Tongue (tissue), 2 donors: ENCODE measurements around the gene CD2AP. TPM values are rescaled to one million over a fixed set of nuclear protein-coding genes. Genes with fewer than 3 reads are reported as not detected.
A peak's percentile ranks its signal among the peaks of the same experiment; 100 is the strongest.
"Not testable (repeated sequence)": the region's sequence is repeated elsewhere in the genome, so short reads cannot be mapped to it uniquely, and the experiment has no call there.

Experiments
- DNase-seq: peaks from one replicate; pipeline ENCODE4 v3.0.0-alpha.2; 2015
- total RNA-seq: library from RNA; depleted of rRNA; stranded (reverse); fragments of >200 nt; gene quantifications from one replicate; pipeline ENCODE4 v1.2.3, GENCODE V29; 2014

The CD2AP gene
- total RNA-seq, 1 donor from 2014 or later = 34.9 TPM

GRCh38 chr6:47496935-47497579 is 19.5 kb downstream of the CD2AP start:
- DNase-seq = no peak

DNA sequence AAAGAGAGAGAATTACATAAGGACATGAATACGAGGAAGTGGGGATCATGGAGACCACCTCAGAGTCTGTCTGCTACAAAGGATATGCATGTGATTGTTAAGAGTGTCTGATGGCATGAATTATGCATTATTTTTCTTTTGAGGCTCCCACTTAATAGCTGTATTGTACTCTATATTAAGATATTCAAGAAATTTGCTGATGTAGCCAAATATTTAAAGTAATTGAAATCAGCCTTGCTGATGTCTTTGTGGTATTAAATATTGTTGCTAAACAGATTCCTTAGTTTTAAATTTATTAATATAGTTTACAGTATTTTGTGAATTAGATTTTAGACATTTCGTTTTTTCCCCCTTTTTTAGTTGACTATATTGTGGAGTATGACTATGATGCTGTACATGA is 25.3 kb downstream of the CD2AP start:
- DNase-seq = no peak

DNA sequence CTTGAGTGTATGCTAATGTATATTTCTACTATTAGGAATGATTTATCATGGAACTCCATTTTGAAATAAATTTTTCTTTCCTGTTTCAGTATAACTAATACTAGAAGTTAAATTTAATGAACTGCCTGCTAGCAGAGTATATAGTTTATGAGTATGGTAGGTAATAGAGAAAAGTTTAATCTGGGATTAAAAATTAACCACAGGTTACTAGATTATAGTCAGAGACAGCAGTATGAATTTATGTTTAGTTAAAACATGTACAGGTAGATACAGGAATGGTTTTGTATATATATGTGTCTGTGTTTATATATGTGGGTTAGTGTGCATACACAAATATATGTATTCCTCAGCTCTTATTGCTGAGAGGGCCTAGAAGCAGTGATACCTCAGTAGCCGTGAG is 32.3 kb downstream of the CD2AP start:
- no peak for DNase-seq

DNA sequence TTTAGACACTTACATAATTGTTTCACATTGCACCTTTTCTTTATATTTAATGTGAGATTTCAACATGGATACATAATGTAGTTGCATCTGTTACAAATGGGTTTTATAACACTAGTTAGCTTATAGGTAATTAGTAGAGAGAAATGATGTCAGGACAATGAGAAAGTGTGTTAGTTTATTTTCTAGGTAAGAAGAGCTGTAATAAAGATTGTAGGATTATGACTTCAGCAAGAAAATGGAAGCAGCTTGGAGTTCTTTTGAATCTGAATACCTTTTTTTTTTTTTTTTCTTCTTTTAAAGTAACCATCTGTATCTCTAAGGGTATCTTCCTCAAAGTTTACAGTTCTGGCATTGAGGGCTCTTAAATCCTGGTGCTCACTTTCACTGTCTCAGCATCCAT is 35.3 kb downstream of the CD2AP start:
- no peak for DNase-seq

DNA sequence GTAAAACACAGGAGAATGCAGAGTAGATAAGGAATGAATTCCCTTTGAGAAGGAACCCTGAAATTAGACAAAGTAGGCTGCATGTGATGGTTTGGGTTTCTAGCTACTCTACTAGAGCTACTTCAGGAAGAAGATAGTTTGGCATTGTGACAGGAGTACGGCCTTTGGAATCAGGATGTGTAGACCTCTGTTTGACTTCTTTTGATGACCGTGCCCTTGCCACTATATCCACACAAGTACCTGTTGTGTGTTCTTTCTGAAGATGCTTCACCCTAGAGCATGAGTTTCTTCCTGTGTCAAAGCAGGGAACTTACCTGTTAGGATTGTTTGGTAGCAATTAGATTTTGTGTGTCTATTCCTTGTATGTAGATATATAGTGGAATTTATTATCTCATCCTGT is 41.7 kb downstream of the CD2AP start:
- no peak for DNase-seq

DNA sequence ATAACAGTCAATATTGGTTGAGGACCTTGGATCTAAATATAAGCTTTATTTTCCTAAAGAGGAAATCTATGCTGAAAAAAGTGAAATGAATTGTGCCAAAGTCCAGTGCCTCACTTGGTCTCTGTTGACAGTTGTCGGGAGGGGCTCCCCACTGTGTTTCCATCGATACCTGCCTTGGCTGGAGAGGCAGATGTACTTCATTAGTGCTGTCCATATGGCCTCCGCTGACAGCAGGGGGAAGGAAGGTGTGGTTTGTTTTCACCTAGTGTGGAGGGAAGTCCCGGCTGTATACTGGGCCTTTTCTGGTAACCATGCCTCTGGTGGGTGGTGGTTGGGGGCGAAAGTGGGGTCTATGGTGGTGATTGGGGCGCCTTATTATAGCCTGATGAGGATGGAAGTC is 42.7 kb downstream of the CD2AP start:
- no peak for DNase-seq

GRCh38 chr6:47521961-47522360 is 44.4 kb downstream of the CD2AP start:
- no peak for DNase-seq

GRCh38 chr6:47524136-47524845 is 46.7 kb downstream of the CD2AP start:
- no peak for DNase-seq

GRCh38 chr6:47525330-47526057 is 47.9 kb downstream of the CD2AP start:
- no peak for DNase-seq

DNA sequence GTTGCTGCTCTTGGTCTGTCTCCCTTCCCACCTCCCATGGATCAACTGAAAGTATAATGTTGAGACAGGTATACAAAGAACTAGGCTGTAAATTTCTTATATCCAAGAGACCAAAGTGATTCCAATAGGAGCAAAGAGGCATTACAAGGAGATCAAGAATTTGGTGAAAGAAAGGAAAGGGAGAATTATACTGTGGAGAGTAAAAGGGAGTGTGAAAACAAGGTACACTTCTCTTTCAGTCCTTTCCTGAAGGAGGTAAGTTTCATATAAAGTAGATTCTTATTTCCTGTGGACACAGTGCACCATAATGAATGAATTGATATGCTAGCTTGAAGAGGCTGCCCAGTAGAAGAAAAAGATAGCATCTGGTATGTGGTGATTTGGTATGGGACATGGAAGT is 49.7 kb downstream of the CD2AP start:
- no peak for DNase-seq

GRCh38 chr6:47529734-47530133 is 52.1 kb downstream of the CD2AP start:
- no peak for DNase-seq

DNA sequence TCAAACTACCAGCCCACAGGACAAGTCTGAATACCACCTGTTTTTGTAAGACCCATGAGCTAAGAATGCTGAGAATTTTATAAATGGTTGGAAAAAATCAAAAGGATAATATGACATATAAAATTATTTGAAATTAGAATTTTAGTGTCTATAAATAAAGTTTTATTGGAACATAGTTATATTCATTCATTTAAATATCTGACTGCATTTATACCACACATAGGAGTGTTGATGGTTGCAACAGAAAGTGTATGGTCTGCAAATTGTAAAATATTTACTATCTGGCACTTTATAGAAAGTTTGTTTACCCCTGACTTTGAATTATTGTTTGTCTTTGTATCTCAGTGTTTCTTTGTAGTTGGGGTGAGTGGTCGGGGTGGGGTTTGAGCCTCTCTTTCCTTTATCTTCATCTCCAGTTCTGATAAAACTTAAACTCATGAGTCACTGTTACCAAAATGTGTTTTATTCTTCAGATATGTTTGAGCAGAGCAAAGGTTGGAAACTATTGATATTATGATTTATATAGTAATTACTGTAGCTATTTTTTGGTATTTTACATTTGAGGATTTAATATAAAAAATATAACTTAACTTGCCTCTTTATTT is 55.5 kb downstream of the CD2AP start:
- DNase-seq = no peak

- DNase-seq = no peak
These were observed 56.5 kb downstream of the CD2AP start for GRCh38 chr6:47534063-47534462.

DNA sequence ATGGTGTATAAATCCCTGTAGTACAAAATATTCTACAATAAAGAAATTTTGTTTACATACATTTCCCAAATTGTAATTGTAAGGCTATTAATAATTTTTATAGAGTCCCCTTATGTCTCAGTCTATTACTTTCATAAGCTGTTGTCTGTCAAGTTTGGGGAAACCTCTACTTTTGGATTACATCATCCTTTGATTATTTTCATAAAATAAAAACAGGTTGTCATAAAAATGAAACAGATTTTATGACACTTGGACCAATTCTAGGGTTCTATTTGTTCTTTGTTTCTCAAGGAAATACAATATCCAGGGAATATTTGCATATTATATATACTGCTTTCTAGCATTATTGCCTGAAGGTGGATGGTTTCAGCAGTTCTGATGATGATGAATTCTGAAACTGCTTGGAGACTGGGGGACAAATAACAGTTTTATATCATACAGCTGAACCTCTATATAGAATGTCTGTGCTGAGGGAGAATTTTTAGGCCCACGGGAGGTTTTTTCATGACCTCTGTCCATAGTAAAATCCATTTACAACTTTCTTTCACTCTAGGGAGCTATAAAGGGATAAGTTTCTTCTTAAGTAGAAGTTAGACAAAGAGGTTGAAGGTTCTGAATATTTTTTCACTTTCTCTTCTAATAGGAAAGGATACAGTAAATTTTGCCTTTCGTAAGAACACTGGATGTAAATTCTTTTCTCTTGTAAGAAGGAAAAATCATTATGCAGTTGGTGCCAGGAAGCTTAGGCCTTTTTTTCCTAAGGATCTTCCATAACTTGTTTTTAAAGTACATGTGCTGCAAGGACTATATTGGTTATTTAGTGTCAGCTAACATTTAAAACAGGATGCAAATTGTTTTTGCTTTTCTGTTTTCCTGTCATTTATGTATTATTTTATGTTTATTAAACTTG is 58.0 kb downstream of the CD2AP start:
- peak; percentile 10 for DNase-seq

DNA sequence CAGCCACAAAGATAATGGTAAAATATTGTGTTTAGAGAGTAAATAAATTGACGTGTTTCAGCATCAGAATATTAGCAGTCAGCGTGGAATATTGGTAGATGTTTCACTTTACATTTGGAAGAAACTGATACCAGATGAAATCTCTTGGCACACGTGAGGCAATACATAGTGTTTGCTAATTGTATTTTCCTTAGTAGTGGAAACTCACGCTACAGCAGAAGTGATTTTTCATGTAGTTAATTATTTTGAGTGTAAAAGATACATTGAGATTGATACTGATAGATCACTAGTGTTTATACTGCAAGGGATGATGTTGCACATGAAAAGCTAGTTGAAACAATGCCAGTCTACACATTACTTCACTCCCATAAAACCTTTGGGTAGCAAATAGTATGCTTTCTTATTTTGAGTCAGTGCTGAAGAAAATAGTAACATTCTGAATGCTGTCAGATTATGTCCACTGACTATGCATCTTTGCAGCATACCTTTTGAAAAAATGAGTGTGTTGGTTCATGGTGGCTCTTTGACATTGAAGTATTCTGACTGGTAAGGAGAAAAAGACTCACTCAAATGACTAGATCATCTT is 59.3 kb downstream of the CD2AP start:
- DNase-seq = no peak

DNA sequence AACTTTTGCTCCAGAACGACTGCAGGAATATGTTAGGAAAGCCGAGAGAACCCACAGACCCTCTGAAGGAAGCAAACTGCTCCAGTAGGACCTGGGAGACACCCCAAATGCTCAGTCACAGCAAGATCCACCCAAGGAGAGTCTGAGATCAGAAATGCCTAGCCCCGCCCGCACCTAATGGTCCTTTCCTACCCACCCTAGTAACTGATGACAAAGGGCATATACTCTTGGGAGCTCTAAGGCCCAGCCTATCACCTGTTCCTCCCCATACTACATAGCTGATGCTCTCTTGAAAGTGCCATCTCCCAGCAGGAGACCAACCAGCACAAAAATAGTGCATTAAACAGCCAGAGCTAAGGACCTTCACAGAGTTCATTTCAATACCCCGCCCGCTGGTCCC is 67.6 kb downstream of the CD2AP start:
- DNase-seq = no peak

GRCh38 chr6:47551670-47552069 is 74.1 kb downstream of the CD2AP start:
- DNase-seq = no peak

- no peak for DNase-seq
These were observed 74.7 kb downstream of the CD2AP start for GRCh38 chr6:47552319-47552718.

DNA sequence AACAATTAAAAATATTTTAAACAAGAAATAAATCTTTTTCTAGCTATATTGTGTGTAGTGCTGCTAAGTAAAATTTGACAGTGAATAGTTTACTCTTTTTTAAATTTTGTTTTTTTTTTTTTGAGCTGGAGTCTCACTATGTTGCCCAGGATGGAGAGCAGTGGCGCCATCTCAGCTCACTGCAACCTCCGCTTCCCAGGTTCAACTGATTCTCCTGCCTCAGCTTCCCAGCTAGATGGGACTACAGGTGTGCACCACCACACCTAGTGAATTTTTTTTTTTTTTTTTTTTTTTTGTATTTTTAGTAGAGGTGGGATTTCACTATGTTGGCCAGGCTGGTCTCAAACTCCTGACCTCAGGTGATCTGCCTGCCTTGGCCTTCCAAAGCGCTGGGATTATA is 75.7 kb downstream of the CD2AP start:
- not testable (repeated sequence) for DNase-seq

GRCh38 chr6:47556459-47556858 is 78.9 kb downstream of the CD2AP start:
- DNase-seq = not testable (repeated sequence)

DNA sequence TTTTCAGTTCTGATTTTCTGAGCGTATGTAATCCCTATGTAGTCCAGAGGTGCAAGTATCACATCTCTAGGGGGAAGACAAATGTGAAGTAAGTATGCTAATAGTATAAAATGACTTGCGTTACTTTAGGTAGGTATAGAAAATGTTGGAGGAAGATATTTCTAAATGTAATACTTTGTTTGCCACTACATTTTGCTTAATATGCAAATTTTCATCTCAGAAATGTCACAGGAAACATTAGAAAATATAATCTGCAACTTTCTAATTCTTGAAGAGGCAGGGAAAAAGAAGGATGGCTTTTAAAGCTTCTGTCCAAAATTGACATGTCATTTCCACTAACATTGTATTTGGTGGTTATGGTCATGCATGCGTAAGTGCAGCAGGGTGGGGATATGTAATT is 85.6 kb downstream of the CD2AP start:
- DNase-seq = no peak

DNA sequence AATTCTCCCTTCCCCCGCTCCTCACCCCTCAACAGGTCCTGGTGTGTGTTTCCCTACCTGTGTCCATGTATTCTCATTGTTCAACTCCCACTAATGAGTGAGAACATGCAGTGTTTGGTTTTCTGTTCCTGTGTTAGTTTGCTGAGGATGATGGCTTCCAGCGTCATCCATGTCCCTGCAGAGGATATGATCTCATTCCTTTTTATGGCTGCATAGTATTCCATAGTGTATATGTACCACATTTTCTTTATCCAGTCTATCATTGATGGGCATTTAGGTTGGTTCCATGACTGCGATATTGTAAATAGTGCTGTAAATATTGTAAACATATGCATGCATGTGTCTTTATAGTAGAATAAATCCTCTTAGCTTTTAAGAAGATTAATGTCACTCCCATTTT is 89.0 kb downstream of the CD2AP start:
- not testable (repeated sequence) for DNase-seq
